ENCODE measurements around the gene PRKG1.

Gene PRKG1

GRCh38 chr10:51786684-51787035, 712.4 kb downstream of the PRKG1 start:
- no peak overlapping the region for H3K23ac ChIP-seq (ENCODE audit: low read length)
- H3K56ac ChIP-seq (ENCODE audit: low read length): no peak overlapping the region
- no peak for DNase-seq
- no peak overlapping the region for H3K4me2 ChIP-seq (ENCODE audit: low read length)
- no peak overlapping the region for H3K4me3 ChIP-seq (ENCODE audit: low read length)
- H3K4ac ChIP-seq (ENCODE audit: low read depth, low read length): no peak overlapping the region
- no peak overlapping the region for H2BK120ac ChIP-seq (ENCODE audit: low read depth, low read length)
- WGBS (ENCODE audit: extremely low coverage, insufficient coverage, low lambda C conversion rate): 100% methylated on average over 1 of the region's 1 CpG
- H3K18ac ChIP-seq (ENCODE audit: low read length): no peak overlapping the region
- H4K5ac ChIP-seq (ENCODE audit: low read length): no peak overlapping the region
- no peaks in the 10 kb centered on the region for H3K36me3 ChIP-seq (ENCODE audit: control insufficient read depth, insufficient read depth, low read length)
- no peak overlapping the region for H4K8ac ChIP-seq (ENCODE audit: low read depth, low read length)
- H3K27me3 ChIP-seq (ENCODE audit: insufficient read depth, low read length, poor library complexity): no peaks in the 10 kb centered on the region
- no peaks in the 10 kb centered on the region for H3K79me1 ChIP-seq (ENCODE audit: low read length)
- H2AK5ac ChIP-seq (ENCODE audit: low read length): no peak overlapping the region
- H2BK15ac ChIP-seq (replicated peaks; ENCODE audit: low read depth): no peak overlapping the region
- H2BK5ac ChIP-seq (ENCODE audit: low read length): no peak overlapping the region
- no peaks in the 10 kb centered on the region for H3K4me1 ChIP-seq (ENCODE audit: control insufficient read depth, low read depth, low read length)
- no peak overlapping the region for H3K27ac ChIP-seq (ENCODE audit: low read depth, low read length)
- no peaks in the 10 kb centered on the region for H3K79me2 ChIP-seq (ENCODE audit: control insufficient read depth, insufficient read depth, low read length)
- no peak overlapping the region for H3K9ac ChIP-seq (ENCODE audit: low read length)

- Histone ChIP-seq H3K9ac (ENCODE audit: low read length) (no peak overlapping the region), H2BK120ac (ENCODE audit: low read depth, low read length) (no peak overlapping the region), H3K18ac (ENCODE audit: low read length) (no peak overlapping the region), H3K4me3 (ENCODE audit: low read length) (no peak overlapping the region), H3K27ac (ENCODE audit: low read depth, low read length) (no peak overlapping the region), H3K4me2 (ENCODE audit: low read length) (no peak overlapping the region), H2BK5ac (ENCODE audit: low read length) (no peak overlapping the region), H2BK15ac (replicated peaks; ENCODE audit: low read depth) (no peak overlapping the region), H2AK5ac (ENCODE audit: low read length) (no peak overlapping the region), H3K79me2 (ENCODE audit: control insufficient read depth, insufficient read depth, low read length) (no peaks in the 10 kb centered on the region), H3K79me1 (ENCODE audit: low read length) (no peaks in the 10 kb centered on the region), H3K27me3 (ENCODE audit: insufficient read depth, low read length, poor library complexity) (no peaks in the 10 kb centered on the region), H3K56ac (ENCODE audit: low read length) (no peak overlapping the region), H3K36me3 (ENCODE audit: control insufficient read depth, insufficient read depth, low read length) (no peaks in the 10 kb centered on the region), H3K4ac (ENCODE audit: low read depth, low read length) (no peak overlapping the region), H4K8ac (ENCODE audit: low read depth, low read length) (no peak overlapping the region), H3K4me1 (ENCODE audit: control insufficient read depth, low read depth, low read length) (no peaks in the 10 kb centered on the region), H4K5ac (ENCODE audit: low read length) (no peak overlapping the region), H3K23ac (ENCODE audit: low read length) (no peak overlapping the region)
- WGBS (ENCODE audit: extremely low coverage, insufficient coverage, low lambda C conversion rate): no CpG with 5 or more reads among the region's 3 CpGs
- DNase-seq: no peak
Observed at GRCh38 chr10:51788273-51788672, 714.0 kb downstream of the PRKG1 start.

- H2AK5ac ChIP-seq (ENCODE audit: low read length): no peak overlapping the region
- DNase-seq: no peak
- H3K4me3 ChIP-seq (ENCODE audit: low read length): no peak overlapping the region
- no peak overlapping the region for H2BK15ac ChIP-seq (replicated peaks; ENCODE audit: low read depth)
- no peak overlapping the region for H2BK120ac ChIP-seq (ENCODE audit: low read depth, low read length)
- WGBS (ENCODE audit: extremely low coverage, insufficient coverage, low lambda C conversion rate): no CpG with 5 or more reads among the region's 1 CpG
- H2BK5ac ChIP-seq (ENCODE audit: low read length): no peak overlapping the region
- no peak overlapping the region for H3K9ac ChIP-seq (ENCODE audit: low read length)
- no peak overlapping the region for H3K18ac ChIP-seq (ENCODE audit: low read length)
- no peak overlapping the region for H3K56ac ChIP-seq (ENCODE audit: low read length)
- no peak overlapping the region for H3K27ac ChIP-seq (ENCODE audit: low read depth, low read length)
- no peaks in the 10 kb centered on the region for H3K79me1 ChIP-seq (ENCODE audit: low read length)
- H4K5ac ChIP-seq (ENCODE audit: low read length): no peak overlapping the region
- no peak overlapping the region for H4K8ac ChIP-seq (ENCODE audit: low read depth, low read length)
- H3K36me3 ChIP-seq (ENCODE audit: control insufficient read depth, insufficient read depth, low read length): no peaks in the 10 kb centered on the region
- H3K4ac ChIP-seq (ENCODE audit: low read depth, low read length): no peak overlapping the region
- no peaks in the 10 kb centered on the region for H3K79me2 ChIP-seq (ENCODE audit: control insufficient read depth, insufficient read depth, low read length)
- H3K4me2 ChIP-seq (ENCODE audit: low read length): no peak overlapping the region
- H3K23ac ChIP-seq (ENCODE audit: low read length): no peak overlapping the region
- no peaks in the 10 kb centered on the region for H3K27me3 ChIP-seq (ENCODE audit: insufficient read depth, low read length, poor library complexity)
- H3K4me1 ChIP-seq (ENCODE audit: control insufficient read depth, low read depth, low read length): no peaks in the 10 kb centered on the region
Observed at GRCh38 chr10:51789118-51789517, 714.8 kb downstream of the PRKG1 start.

- DNase-seq: no peak
- Histone ChIP-seq H3K4me3 (ENCODE audit: low read length) (no peak overlapping the region), H2BK120ac (ENCODE audit: low read depth, low read length) (no peak overlapping the region), H4K8ac (ENCODE audit: low read depth, low read length) (no peak overlapping the region), H3K27me3 (ENCODE audit: insufficient read depth, low read length, poor library complexity) (no peaks in the 10 kb centered on the region), H3K18ac (ENCODE audit: low read length) (no peak overlapping the region), H4K5ac (ENCODE audit: low read length) (no peak overlapping the region), H3K79me2 (ENCODE audit: control insufficient read depth, insufficient read depth, low read length) (no peaks in the 10 kb centered on the region), H3K36me3 (ENCODE audit: control insufficient read depth, insufficient read depth, low read length) (no peaks in the 10 kb centered on the region), H3K27ac (ENCODE audit: low read depth, low read length) (no peak overlapping the region), H3K79me1 (ENCODE audit: low read length) (no peaks in the 10 kb centered on the region), H3K23ac (ENCODE audit: low read length) (no peak overlapping the region), H2BK15ac (replicated peaks; ENCODE audit: low read depth) (no peak overlapping the region), H3K4me1 (ENCODE audit: control insufficient read depth, low read depth, low read length) (no peaks in the 10 kb centered on the region), H3K9ac (ENCODE audit: low read length) (no peak overlapping the region), H2AK5ac (ENCODE audit: low read length) (no peak overlapping the region), H3K4ac (ENCODE audit: low read depth, low read length) (no peak overlapping the region), H2BK5ac (ENCODE audit: low read length) (no peak overlapping the region), H3K56ac (ENCODE audit: low read length) (no peak overlapping the region), H3K4me2 (ENCODE audit: low read length) (no peak overlapping the region)
- WGBS (ENCODE audit: extremely low coverage, insufficient coverage, low lambda C conversion rate): no CpG with 5 or more reads among the region's 4 CpGs
Observed at GRCh38 chr10:51789903-51790302, 715.6 kb downstream of the PRKG1 start.

GRCh38 chr10:51792678-51793077, 718.4 kb downstream of the PRKG1 start:
- Histone ChIP-seq H4K8ac (ENCODE audit: low read depth, low read length) (no peak overlapping the region), H3K27ac (ENCODE audit: low read depth, low read length) (no peak overlapping the region), H3K36me3 (ENCODE audit: control insufficient read depth, insufficient read depth, low read length) (no peaks in the 10 kb centered on the region), H3K27me3 (ENCODE audit: insufficient read depth, low read length, poor library complexity) (no peaks in the 10 kb centered on the region), H3K56ac (ENCODE audit: low read length) (no peak overlapping the region), H2BK5ac (ENCODE audit: low read length) (no peak overlapping the region), H4K5ac (ENCODE audit: low read length) (no peak overlapping the region), H3K4me3 (ENCODE audit: low read length) (no peak overlapping the region), H3K23ac (ENCODE audit: low read length) (no peak overlapping the region), H3K4ac (ENCODE audit: low read depth, low read length) (no peak overlapping the region), H2AK5ac (ENCODE audit: low read length) (no peak overlapping the region), H3K18ac (ENCODE audit: low read length) (no peak overlapping the region), H3K4me2 (ENCODE audit: low read length) (no peak overlapping the region), H3K79me2 (ENCODE audit: control insufficient read depth, insufficient read depth, low read length) (no peaks in the 10 kb centered on the region), H2BK120ac (ENCODE audit: low read depth, low read length) (no peak overlapping the region), H3K4me1 (ENCODE audit: control insufficient read depth, low read depth, low read length) (no peaks in the 10 kb centered on the region), H3K9ac (ENCODE audit: low read length) (no peak overlapping the region), H3K79me1 (ENCODE audit: low read length) (no peaks in the 10 kb centered on the region), H2BK15ac (replicated peaks; ENCODE audit: low read depth) (no peak overlapping the region)
- DNase-seq: no peak

- no peak overlapping the region for H3K23ac ChIP-seq (ENCODE audit: low read length)
- H3K36me3 ChIP-seq (ENCODE audit: control insufficient read depth, insufficient read depth, low read length): no peaks in the 10 kb centered on the region
- H3K4me1 ChIP-seq (ENCODE audit: control insufficient read depth, low read depth, low read length): peaks cover 3% of the 10 kb centered on the region
- H2BK15ac ChIP-seq (replicated peaks; ENCODE audit: low read depth): no peak overlapping the region
- H4K5ac ChIP-seq (ENCODE audit: low read length): no peak overlapping the region
- H3K9ac ChIP-seq (ENCODE audit: low read length): no peak overlapping the region
- no peaks in the 10 kb centered on the region for H3K79me1 ChIP-seq (ENCODE audit: low read length)
- no peak overlapping the region for H4K8ac ChIP-seq (ENCODE audit: low read depth, low read length)
- no peaks in the 10 kb centered on the region for H3K79me2 ChIP-seq (ENCODE audit: control insufficient read depth, insufficient read depth, low read length)
- H3K4me2 ChIP-seq (ENCODE audit: low read length): no peak overlapping the region
- no CpG with 5 or more reads among the region's 3 CpGs for WGBS (ENCODE audit: extremely low coverage, insufficient coverage, low lambda C conversion rate)
- H2BK5ac ChIP-seq (ENCODE audit: low read length): no peak overlapping the region
- H3K27ac ChIP-seq (ENCODE audit: low read depth, low read length): no peak overlapping the region
- no peak for DNase-seq
- H2AK5ac ChIP-seq (ENCODE audit: low read length): no peak overlapping the region
- H2BK120ac ChIP-seq (ENCODE audit: low read depth, low read length): no peak overlapping the region
- no peak overlapping the region for H3K4ac ChIP-seq (ENCODE audit: low read depth, low read length)
- no peak overlapping the region for H3K18ac ChIP-seq (ENCODE audit: low read length)
- H3K4me3 ChIP-seq (ENCODE audit: low read length): no peak overlapping the region
- no peaks in the 10 kb centered on the region for H3K27me3 ChIP-seq (ENCODE audit: insufficient read depth, low read length, poor library complexity)
- H3K56ac ChIP-seq (ENCODE audit: low read length): no peak overlapping the region
Observed at GRCh38 chr10:51800121-51800520, 725.8 kb downstream of the PRKG1 start.
